ENCODE measurements around the gene TCEANC2.
"Not testable (repeated sequence)": the region's sequence is repeated elsewhere in the genome, so short reads cannot be mapped to it uniquely, and the experiment has no call there.

The TCEANC2 gene

GRCh38 chr1:54052934-54053744 is at the start of gene TCEANC2, which contains the start of gene TMEM59:
TCEANC2 (plus strand) TSS chr1:54053608; CDS start chr1:54054423, 815 bp downstream.
TMEM59 (minus strand) TSS chr1:54053204; CDS start chr1:54053188, 16 bp downstream.
- peak; percentile 54 for DNase-seq

DNA sequence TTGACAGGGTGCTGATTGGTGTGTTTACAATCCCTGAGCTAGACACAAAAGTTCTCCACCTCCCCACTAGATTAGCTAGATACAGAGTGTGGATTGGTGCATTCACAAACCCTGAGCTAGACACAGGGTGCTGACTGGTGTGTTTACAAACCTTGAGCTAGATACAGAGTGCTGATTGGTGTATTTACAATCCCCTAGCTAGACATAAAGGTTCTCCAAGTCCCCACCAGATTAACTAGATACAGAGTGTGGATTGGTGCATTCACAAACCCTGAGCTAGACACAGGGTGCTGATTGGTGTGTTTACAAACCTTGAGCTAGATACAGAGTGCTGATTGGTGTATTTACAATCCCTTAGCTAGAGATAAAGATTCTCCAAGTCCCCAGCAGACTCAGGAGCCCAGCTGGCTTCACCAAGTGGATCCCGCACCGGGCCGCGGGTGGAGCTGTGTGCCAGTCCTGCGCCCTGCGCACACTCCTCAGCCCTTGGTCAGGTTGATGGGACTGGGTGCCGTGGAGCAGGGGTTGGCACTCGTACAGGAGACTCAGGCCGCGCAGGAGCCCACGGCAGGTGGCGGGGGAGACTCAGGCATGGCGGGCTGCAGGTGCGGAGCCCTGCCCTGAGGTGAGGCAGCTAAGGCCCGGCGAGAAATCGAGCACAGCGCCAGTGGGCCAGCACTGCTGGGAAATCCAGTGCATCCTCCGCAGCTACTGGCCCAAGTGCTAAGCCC is 49.5 kb upstream of the TCEANC2 start:
- DNase-seq: not testable (repeated sequence)

- no peak for DNase-seq
Measured at GRCh38 chr1:54004481-54005049, 48.8 kb upstream of the TCEANC2 start.

GRCh38 chr1:54006508-54006907 is 46.9 kb upstream of the TCEANC2 start:
- DNase-seq: no peak

DNA sequence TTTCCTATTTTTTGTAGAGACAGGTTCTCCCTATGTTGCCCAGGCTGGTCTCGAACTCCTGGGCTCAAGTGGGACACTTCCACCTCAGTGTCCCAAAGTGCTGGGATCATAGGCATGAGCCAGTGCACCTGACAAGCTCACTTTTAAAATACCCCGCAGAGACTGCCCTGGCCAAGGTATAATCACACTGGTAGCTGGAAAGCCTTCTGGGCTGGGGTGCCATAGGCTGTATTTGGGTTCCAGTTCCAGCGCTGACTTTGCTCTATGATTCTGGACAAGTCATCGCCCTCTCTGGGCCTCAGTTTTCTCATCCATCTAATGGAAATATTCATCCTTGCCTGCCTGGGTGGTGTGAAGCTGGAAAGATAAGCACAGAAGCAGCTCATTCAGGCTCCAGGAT is 45.8 kb upstream of the TCEANC2 start:
- no peak for DNase-seq

GRCh38 chr1:54008876-54009275 is 44.5 kb upstream of the TCEANC2 start:
- DNase-seq: no peak

DNA sequence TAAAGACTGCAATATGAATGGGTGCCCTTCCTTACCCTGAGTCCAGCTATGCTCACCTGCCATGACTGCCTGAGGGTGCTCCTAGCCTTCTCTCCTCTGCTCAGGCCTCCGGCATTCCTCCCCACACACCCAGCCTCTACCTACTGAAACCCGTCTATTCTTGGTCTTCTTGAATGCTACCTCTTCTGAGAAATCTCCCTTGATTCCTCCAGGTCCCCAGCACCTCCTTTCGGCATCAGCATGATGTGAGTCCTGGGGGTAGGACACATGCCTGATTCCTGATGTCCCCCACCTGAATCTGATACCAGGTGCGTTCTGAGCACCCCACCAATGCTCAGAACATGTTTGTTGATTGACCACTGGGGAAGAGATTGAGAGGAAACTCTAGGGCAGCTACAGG is 44.0 kb upstream of the TCEANC2 start:
- no peak for DNase-seq

DNA sequence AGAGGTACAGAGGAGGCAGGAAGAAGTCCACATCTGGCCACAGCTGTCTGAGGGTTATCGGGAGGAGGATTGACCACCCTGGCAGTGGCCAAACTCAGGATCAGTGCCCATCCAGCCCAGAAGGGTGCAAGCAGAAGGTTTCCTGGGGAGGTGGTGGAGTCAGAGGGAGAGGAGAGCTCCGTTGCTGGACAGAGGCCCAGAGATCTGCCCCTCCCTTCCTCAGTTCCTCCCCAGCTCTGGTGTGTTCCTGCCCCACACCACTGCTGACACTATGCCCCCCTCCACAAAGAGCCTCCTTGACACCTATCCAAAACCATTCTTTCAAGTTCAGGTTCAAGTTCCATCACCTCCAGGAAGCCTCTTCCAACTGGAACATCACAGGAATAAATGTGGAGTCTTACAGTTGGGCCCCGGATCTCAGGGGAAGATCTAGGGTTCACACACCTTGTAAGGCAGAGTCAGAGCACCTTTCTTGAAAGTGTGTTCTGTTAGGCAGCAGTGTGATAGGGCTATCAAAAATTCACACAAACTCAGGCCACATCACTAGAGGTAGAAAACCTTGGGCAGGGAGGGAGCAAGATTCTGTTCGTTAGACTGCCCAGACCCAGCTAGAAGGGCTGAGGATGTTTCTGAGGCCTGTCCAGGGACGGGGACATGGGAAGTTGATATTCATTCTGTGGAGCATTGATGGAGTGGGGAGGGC is 42.8 kb upstream of the TCEANC2 start:
- no peak for DNase-seq

GRCh38 chr1:54011316-54012007 is 41.9 kb upstream of the TCEANC2 start:
- no peak for DNase-seq

DNA sequence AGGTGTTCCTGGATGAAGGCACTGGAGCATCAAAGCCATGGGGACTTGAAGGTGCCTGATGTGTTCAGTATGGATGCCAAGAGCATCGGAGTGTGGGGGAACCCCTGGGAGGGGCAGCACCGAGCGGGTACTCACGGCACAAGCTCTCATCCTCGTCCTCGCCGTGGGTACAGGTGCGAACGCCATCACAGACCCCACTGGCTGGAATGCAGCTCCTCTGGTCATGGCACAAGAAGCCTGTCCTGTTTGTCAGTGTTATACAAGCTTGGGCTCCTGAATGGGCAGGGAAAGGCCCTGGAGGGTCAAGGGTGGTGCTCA is 41.4 kb upstream of the TCEANC2 start:
- DNase-seq: no peak

- DNase-seq: no peak
Measured at GRCh38 chr1:54012863-54013262, 40.5 kb upstream of the TCEANC2 start.

GRCh38 chr1:54013393-54014008 is 39.9 kb upstream of the TCEANC2 start:
- DNase-seq: no peak

GRCh38 chr1:54014009-54014629 is 39.3 kb upstream of the TCEANC2 start:
- DNase-seq: no peak

GRCh38 chr1:54016343-54017282 is 36.8 kb upstream of the TCEANC2 start:
- no peak for DNase-seq

DNA sequence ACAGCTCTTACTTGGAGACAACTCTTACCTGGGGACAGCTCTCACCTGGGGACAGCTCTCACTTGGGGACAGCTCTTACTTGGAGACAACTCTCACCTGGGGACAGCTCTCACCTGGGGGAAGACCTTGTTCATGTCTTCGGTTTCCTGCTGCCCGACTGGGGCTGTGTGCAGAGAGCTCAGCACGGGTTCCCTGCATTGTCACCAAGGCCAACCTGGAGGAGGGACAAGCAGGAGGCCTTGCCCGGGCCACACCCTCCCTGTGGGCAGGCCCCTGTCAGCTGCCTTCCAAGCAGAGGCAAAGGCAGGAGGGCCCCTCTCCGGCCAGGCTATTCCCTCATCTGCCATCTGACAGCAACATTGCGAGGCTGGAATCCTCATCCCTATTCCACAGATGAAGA is 35.4 kb upstream of the TCEANC2 start, which contains the start of gene LDLRAD1:
Gene LDLRAD1 (minus strand): TSS at position 208 of the 400 bp plus-strand sequence. CDS start 74 bp downstream, at position 134.
- DNase-seq: no peak

GRCh38 chr1:54018635-54019034 is 34.8 kb upstream of the TCEANC2 start:
- DNase-seq: no peak

GRCh38 chr1:54019562-54020176 is 33.7 kb upstream of the TCEANC2 start:
- not testable (repeated sequence) for DNase-seq

DNA sequence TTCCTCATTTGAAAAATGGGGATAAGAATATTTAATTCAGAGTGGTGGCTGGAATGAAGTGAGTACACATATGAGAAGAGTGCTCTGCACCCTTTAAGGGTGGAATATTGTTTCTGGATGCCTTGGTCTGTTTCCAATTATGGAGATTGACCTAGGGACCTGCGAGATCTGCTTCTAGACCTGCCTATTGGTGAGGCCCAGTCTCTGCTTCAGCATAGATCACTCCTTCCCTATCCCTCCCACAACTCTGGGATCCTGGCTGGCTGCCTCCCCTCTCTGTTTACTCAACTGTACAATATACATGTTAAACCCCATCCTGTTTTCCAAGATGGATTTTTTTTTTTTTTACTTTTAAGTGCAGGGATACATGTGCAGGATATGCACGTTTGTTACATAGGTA is 29.1 kb upstream of the TCEANC2 start:
- no peak for DNase-seq

GRCh38 chr1:54024811-54025210 is 28.6 kb upstream of the TCEANC2 start:
- not testable (repeated sequence) for DNase-seq

DNA sequence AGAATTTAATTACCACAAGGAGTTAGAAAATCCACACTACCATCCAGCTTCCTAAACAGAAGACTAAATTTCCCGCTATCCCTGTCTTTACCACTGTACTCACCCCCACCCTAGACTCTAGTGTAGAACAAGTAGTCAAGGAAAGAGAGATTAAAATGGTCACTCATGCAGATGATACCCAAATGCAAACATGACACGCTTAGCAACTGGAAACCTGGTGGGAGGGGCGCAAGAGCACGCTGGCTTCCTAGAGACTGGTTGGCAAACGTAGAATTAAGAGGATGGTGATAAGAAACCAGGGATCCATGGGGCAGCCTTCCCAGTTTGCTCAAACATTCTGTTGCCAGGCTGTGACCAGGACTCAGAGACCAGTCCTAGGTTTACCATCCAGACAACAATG is 25.6 kb upstream of the TCEANC2 start:
- no peak for DNase-seq
